ENCODE measurements around the gene IL5RA. TPM values are rescaled to one million over a fixed set of nuclear protein-coding genes. Genes with fewer than 3 reads are reported as not detected.

IL5RA gene
- total RNA-seq, 3 donors from 2014 or later, result 0.14 to 0.57 (median 0.24) TPM

DNA sequence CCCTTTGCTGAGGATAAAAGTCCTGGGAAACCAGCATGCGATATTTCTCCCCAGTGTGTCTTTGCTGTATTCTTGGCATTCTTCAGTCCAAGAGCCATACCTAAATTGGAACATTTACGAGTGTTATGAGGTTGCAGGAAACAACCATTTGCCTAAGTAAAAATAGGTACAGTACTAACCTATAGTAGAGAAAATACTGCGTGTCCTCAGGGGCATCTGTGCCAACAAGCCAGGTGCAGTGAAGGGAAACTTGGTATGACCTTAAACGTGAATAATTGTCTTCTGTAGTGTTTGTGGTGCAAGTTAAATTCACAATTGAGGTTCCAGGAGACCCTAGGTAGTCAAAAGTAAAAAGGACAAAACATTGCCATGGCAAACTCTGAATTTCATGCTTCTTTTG is 12.2 kb downstream of the IL5RA start:
- peak; percentile 31 for ATAC-seq
- Histone ChIP-seq H3K36me3 (ENCODE audit: low read depth) (no peaks in the 10 kb centered on the region), H3K4me3 (no peak overlapping the region), H3K9me3 (no peaks in the 10 kb centered on the region), H3K4me1 (ENCODE audit: low read depth) (no peaks in the 10 kb centered on the region)
- no peak for DNase-seq
- intact Hi-C loops (cut with DNase I, micrococcal nuclease), result no loop called here
- TF ChIP-seq, protein P1, sequence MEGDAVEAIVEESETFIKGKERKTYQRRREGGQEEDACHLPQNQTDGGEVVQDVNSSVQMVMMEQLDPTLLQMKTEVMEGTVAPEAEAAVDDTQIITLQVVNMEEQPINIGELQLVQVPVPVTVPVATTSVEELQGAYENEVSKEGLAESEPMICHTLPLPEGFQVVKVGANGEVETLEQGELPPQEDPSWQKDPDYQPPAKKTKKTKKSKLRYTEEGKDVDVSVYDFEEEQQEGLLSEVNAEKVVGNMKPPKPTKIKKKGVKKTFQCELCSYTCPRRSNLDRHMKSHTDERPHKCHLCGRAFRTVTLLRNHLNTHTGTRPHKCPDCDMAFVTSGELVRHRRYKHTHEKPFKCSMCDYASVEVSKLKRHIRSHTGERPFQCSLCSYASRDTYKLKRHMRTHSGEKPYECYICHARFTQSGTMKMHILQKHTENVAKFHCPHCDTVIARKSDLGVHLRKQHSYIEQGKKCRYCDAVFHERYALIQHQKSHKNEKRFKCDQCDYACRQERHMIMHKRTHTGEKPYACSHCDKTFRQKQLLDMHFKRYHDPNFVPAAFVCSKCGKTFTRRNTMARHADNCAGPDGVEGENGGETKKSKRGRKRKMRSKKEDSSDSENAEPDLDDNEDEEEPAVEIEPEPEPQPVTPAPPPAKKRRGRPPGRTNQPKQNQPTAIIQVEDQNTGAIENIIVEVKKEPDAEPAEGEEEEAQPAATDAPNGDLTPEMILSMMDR (IDR thresholded peaks at IDR 0.05), result no peak

DNA sequence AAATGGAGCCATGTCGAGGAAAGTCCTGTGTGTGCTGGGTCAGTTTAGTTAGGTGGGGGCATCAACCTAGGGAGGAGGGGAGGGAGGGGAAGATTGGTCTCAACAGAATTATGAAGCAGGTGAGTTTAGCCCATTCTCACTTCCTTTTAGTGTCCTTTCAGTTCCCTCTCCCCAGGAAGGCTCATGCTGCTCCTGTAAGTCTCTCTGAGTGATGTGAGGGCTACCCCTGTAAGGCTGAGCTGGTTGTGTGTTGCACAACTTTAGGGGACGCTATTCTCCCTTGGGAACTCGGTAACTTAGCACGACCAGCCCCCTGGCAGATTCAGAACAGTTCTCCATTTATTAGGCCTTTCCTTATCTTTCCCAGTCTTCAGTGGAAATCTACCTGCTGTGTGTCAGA is 21.2 kb downstream of the IL5RA start:
- peak; percentile 55 for ATAC-seq
- Histone ChIP-seq H3K4me3 (no peak overlapping the region), H3K9me3 (no peaks in the 10 kb centered on the region), H3K4me1 (ENCODE audit: low read depth) (no peaks in the 10 kb centered on the region), H3K36me3 (ENCODE audit: low read depth) (no peaks in the 10 kb centered on the region)
- no peak for DNase-seq
- intact Hi-C loops (cut with DNase I, micrococcal nuclease), result no loop called here
- TF ChIP-seq, protein P1 (IDR thresholded peaks at IDR 0.05), result no peak

DNA sequence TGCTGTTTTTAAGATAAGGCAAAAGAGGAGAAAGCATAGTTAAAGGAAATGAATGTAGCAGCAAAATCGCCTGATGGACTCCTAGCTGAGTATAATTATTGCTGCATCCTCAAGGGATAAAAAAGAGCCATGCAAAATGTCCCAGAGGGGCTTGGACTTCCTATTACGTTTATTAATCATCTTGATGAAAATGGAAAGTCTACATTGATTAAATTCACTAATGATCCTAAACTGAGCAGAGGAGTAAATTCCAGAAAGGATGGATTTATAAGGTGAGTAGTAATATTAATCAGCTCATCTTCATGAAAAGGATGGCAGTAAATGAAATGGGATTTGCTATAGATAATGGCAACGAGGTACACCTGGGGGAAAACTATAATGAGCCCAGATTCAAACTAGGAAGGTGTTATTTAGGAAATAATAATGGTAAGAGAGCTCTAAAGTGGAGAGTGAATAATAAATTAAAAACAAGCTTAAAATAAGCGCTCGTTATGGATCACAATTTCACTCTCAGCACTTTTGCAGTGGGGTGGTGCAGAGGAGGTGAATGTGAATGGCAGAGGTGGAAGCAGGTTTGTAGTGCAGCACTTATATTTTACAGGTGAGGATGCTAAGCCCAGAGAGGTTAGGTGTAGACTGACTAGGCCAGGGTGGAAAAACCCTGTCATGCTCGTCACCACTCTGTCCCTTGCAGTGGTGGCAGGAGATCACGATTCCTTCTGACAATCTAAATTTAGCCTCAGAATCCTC is 22.3 kb downstream of the IL5RA start:
- Histone ChIP-seq H3K36me3 (ENCODE audit: low read depth) (no peaks in the 10 kb centered on the region), H3K4me1 (ENCODE audit: low read depth) (no peaks in the 10 kb centered on the region), H3K4me3 (no peak overlapping the region), H3K9me3 (no peaks in the 10 kb centered on the region)
- ATAC-seq (no peak), DNase-seq (no peak)
- intact Hi-C loops (cut with DNase I, micrococcal nuclease), result no loop called here
- TF ChIP-seq, protein P1 (IDR thresholded peaks at IDR 0.05), result no peak

DNA sequence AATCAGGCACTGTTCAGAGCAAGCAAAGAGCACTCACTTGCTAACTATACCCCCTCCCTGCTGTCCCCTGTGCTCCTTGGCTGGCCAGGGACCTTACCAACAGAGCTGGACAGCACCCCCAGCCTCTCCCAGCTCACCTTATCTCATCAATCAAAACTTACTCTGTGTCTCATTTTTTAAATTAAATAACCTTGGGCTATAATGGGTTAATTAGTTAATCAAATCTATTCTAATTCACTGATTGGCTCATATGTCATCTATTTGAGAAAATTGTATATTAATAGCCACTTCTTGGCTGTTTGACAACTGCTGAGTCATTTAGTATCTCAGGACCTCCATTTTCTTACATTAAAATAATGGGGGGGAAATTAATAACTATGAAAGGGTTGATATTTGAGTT is 22.9 kb downstream of the IL5RA start:
- DNase-seq (no peak), ATAC-seq (no peak)
- H3K4me1 ChIP-seq (ENCODE audit: low read depth), result no peaks in the 10 kb centered on the region
- H3K4me3 ChIP-seq, result no peak overlapping the region
- TF ChIP-seq, protein P1 (IDR thresholded peaks at IDR 0.05), result no peak
- no peaks in the 10 kb centered on the region for H3K36me3 ChIP-seq (ENCODE audit: low read depth)
- H3K9me3 ChIP-seq, result no peaks in the 10 kb centered on the region
- intact Hi-C loops (cut with DNase I, micrococcal nuclease), result no loop called here

DNA sequence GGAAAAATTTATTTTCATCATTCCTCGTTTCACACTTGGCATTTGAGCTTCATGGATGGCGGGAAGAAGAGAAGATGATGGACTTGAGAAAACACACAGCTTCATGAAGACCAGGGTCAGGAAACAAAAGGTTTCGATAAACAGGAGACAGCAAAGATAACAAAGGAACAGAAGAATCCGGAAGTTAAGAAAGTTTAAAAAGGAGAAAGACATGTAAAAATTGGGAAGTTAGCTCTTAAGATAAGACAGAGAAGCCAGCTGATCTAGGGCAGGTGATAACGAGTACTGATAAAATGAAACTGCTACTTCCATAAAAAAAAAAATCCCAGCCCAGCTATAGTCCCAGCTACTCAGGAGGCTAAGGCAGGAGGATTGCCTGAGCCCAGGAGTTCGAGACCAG is 23.9 kb downstream of the IL5RA start:
- Histone ChIP-seq H3K9me3 (no peaks in the 10 kb centered on the region), H3K4me3 (no peak overlapping the region), H3K36me3 (ENCODE audit: low read depth) (no peaks in the 10 kb centered on the region), H3K4me1 (ENCODE audit: low read depth) (no peaks in the 10 kb centered on the region)
- DNase-seq (no peak), ATAC-seq (no peak)
- intact Hi-C loops (cut with DNase I, micrococcal nuclease), result no loop called here
- TF ChIP-seq, protein P1 (IDR thresholded peaks at IDR 0.05), result no peak
